ENCODE results near the gene NECAP2.

GRCh38 chr1:16410803-16411202, 29.7 kb upstream of the NECAP2 start:
- TF ChIP-seq SP1 (IDR thresholded peaks at IDR 0.05), result no peak
- no peak for TF ChIP-seq FOXM1 (IDR thresholded peaks at IDR 0.05; ENCODE audit: borderline replicate concordance)
- no peak for TF ChIP-seq L3MBTL2 (conservative IDR thresholded peaks at IDR 0.05)
- no peak for TF ChIP-seq SUZ12 (IDR thresholded peaks at IDR 0.05)
- TF ChIP-seq PKNOX1 (IDR thresholded peaks at IDR 0.05), result no peak
- TF ChIP-seq TARDBP (IDR thresholded peaks at IDR 0.05), result no peak
- TF ChIP-seq HDGF (IDR thresholded peaks at IDR 0.05; ENCODE audit: borderline replicate concordance), result no peak
- TF ChIP-seq CTBP1 (IDR thresholded peaks at IDR 0.05; ENCODE audit: borderline replicate concordance), result no peak
- TF ChIP-seq ELF4 (IDR thresholded peaks at IDR 0.05), result no peak
- no peak for TF ChIP-seq NFRKB (IDR thresholded peaks at IDR 0.05)
- TF ChIP-seq BHLHE40 (IDR thresholded peaks at IDR 0.05; ENCODE audit: borderline replicate concordance), result no peak
- no peak for TF ChIP-seq FOXA1 (IDR thresholded peaks at IDR 0.05)
